ENCODE results near the gene COG8.
"Not testable (repeated sequence)": the region's sequence is repeated elsewhere in the genome, so short reads cannot be mapped to it uniquely, and the experiment has no call there.

COG8 gene

GRCh38 chr16:69294051-69294450 lies 45.3 kb downstream of the COG8 start:
- no peak for FAIRE-seq
- DNase-seq (ENCODE audit: low spot score), result no peak

GRCh38 chr16:69293401-69293800 lies 46.0 kb downstream of the COG8 start:
- FAIRE-seq, result no peak
- DNase-seq (ENCODE audit: low spot score), result no peak

GRCh38 chr16:69291657-69292056 lies 47.7 kb downstream of the COG8 start:
- DNase-seq (ENCODE audit: low spot score); FAIRE-seq: not testable (repeated sequence)

- peak; percentile 44 for DNase-seq (ENCODE audit: low spot score)
- FAIRE-seq, result peak; percentile 77
These were observed 52.2 kb downstream of the COG8 start for GRCh38 chr16:69286941-69287713.

GRCh38 chr16:69285240-69285639 lies 54.1 kb downstream of the COG8 start:
- DNase-seq (ENCODE audit: low spot score) (no peak), FAIRE-seq (no peak)

GRCh38 chr16:69283851-69284250 lies 55.5 kb downstream of the COG8 start:
- FAIRE-seq (no peak), DNase-seq (ENCODE audit: low spot score) (no peak)

GRCh38 chr16:69277413-69277812 lies 62.0 kb downstream of the COG8 start:
- no peak for FAIRE-seq

More at GRCh38 chr16:69277413-69277812, 62.0 kb downstream of the COG8 start:
- no peak for DNase-seq (ENCODE audit: low spot score)
